AG09309 (cell line): Measurements from ENCODE around the gene TEC.

Experiments used
- DNase-seq: peaks from one replicate; pipeline ENCODE4 v3.0.0-alpha.2; 2010; ENCODE audit warnings: low read depth
- H3K4me3 ChIP-seq: 2 replicates; pipeline ENCODE4 v1.5.1; 2011; ENCODE audit warnings: mild to moderate bottlenecking, low read depth, low read length, moderate library complexity; ENCODE audit not compliant: control insufficient read depth
- CTCF ChIP-seq: IDR thresholded peaks from 2 replicates; pipeline ENCODE4 v1.5.1; 2011; ENCODE audit warnings: mild to moderate bottlenecking, low read depth, low read length, inconsistent platforms; ENCODE audit not compliant: insufficient read depth, control insufficient read depth; ENCODE audit errors: missing control alignments

The TEC gene

GRCh38 chr4:48234575-48234974 lies 35.1 kb downstream of the TEC start:
- no peak for TF ChIP-seq CTCF
- no peak for DNase-seq
- no peak overlapping the region for H3K4me3 ChIP-seq

DNA sequence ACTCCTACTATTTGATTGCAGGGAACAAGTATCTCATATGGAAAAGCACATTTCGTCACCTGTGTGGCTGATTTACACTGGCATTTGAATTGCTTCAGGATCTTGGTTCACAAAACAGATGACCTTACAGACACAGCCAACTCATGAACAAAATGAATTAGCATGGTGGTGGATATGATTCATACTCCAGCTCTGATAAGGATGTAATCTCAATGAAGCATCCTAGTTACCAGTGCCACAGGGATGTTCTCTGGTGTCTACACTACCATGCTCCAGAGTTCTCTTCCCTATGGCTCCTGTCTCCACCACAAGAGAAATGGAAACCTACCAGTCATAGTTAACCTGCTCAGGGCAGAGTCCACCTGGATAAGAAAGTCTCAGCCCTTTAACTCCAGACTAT lies 40.7 kb downstream of the TEC start:
- TF ChIP-seq CTCF: no peak
- H3K4me3 ChIP-seq: no peak overlapping the region
- no peak for DNase-seq

- no peak for DNase-seq
- H3K4me3 ChIP-seq: no peak overlapping the region
- TF ChIP-seq CTCF: no peak
These were observed 42.0 kb downstream of the TEC start for GRCh38 chr4:48227662-48228061.

DNA sequence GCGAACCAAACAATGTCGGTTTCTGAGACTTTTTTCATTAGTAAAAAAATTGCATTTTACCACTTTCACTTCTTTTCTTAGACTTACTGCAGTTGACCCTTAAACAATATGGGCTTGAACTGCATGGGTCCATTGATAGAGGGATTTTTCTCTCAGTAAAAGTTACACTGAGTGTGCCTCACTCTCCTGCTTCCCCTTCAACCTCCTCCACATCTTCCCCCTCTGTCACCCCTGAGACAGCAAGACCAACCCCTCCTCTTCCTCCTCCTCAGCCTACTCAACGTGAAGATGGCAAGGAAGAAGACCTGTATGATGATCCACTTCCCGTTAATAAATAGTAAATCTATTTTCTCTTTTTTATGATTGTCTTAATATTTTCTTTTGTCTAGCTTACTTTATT lies 43.4 kb downstream of the TEC start:
- no peak for DNase-seq
- TF ChIP-seq CTCF: no peak
- no peak overlapping the region for H3K4me3 ChIP-seq

DNA sequence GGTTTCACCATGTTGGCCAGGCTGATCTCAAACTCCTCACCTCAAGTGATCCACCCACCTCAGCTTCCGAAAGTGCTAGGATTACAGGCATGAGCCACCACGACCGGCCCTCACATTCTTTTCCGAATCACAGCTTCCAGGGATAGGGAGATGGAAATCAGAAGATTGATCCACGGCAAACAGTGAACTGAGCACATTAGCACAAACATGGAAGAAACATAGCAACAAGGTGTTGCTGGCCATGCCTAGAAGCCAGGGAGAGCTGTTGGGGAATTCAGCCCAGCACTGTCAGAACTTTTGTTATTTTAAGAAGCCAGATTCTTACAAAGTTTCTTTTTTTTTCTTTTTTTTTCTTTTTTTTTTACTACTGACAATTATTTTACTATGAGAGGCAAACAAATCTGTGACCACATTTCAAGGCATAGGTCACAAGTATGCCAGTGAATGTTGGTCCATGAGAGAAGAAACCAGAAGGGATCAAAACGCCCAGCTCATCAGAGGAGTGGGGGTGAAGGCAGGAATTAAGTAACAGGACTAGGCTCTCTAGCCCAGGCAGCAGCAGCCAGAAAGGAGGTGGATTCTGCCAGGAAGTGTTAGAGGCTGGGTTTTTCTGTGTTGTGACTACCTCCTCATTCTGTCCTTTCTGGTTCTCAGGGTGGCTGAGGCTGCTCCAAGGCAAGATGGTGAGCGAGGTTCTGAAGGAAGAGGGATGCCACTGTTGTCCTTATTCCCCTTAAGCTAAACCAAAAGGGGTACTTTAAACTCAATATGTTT lies 44.1 kb downstream of the TEC start:
- no peak for DNase-seq
- no peak overlapping the region for H3K4me3 ChIP-seq
- TF ChIP-seq CTCF: no peak

DNA sequence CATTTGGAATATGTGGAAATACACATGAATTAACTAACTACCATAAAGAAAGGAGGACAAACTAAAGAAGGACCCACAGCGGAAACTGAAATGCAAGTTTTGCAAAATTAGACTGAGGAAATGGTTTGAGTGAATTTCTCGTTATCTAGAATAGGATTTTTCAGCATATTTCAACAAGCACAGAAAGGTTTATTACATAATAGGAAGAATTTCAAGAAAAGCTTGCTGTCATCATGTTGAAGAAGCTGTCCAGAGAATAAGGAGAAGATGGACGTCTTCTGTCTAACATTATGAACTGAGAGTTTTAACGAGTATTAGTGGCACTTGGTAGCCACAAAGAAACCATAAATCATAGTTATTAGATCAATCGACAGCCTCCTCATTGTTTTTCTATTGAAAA lies 45.0 kb downstream of the TEC start:
- no peak overlapping the region for H3K4me3 ChIP-seq
- TF ChIP-seq CTCF: no peak
- DNase-seq: no peak
